Measurements from ENCODE around the gene PTBP3.
A peak's percentile ranks its signal among the peaks of the same experiment; 100 is the strongest.

Gene PTBP3

GRCh38 chr9:112174222-112174964 is 159.0 kb downstream of the PTBP3 start:
- H3K4me3 Mint-ChIP-seq, result peak overlapping the region; percentile 79
- peaks cover 3% of the 10 kb centered on the region for H3K36me3 Mint-ChIP-seq (ENCODE audit: low read depth)
- H3K27me3 Mint-ChIP-seq, result peaks cover 20% of the 10 kb centered on the region
- H3K27ac Mint-ChIP-seq, result peak overlapping the region; percentile 88
- peaks cover 6% of the 10 kb centered on the region for H3K9me3 Mint-ChIP-seq
- peak; percentile 83 for DNase-seq
- H3K4me1 Mint-ChIP-seq (ENCODE audit: low read depth), result peaks cover 49% of the 10 kb centered on the region

DNA sequence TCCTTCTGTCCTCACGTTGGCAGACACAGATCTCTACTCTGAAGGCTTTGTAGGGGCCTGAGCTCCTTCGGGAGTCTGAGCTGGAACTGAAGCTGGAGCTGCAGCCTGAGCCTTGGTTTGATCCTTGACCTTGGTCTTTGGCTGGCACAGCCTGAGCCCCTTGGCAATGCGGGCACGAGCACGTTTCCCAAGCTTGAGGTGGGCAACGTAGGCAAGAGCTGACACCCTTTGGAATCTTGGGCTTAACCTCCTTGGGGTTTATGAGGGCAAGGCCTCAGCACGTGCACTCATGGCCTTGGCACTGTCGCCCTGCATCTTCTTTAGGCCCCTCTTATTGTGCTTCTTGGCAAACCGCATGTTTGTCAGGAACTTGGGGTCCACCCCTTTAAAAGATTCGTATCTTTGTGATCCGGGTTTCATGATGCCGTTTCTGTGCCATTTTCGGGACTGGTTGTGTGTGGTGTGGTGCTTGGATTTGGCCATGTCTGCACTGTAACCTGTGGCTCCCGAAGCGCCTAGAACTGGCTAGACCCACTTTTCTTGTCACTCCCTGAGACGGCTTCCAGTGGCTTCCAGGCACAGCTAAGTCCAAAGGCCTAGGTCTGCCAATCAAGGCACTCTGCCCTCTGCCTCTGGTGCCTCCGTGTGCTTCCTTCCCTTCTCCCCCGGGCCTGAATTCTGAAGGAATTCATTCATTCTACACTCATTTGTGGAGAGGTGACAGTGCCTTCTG is 159.8 kb downstream of the PTBP3 start:
- no peak for DNase-seq
- peaks cover 3% of the 10 kb centered on the region for H3K36me3 Mint-ChIP-seq (ENCODE audit: low read depth)
- peaks cover 55% of the 10 kb centered on the region for H3K4me1 Mint-ChIP-seq (ENCODE audit: low read depth)
- H3K4me3 Mint-ChIP-seq, result peak overlapping the region; percentile 79
- H3K27me3 Mint-ChIP-seq, result peaks cover 20% of the 10 kb centered on the region
- peak overlapping the region; percentile 88 for H3K27ac Mint-ChIP-seq
- peaks cover 6% of the 10 kb centered on the region for H3K9me3 Mint-ChIP-seq

- H3K27me3 Mint-ChIP-seq, result peaks cover 8% of the 10 kb centered on the region
- no peak overlapping the region for H3K27ac Mint-ChIP-seq
- peaks cover 3% of the 10 kb centered on the region for H3K36me3 Mint-ChIP-seq (ENCODE audit: low read depth)
- H3K4me1 Mint-ChIP-seq (ENCODE audit: low read depth), result peaks cover 60% of the 10 kb centered on the region
- DNase-seq, result no peak
- H3K9me3 Mint-ChIP-seq, result peaks cover 6% of the 10 kb centered on the region
- H3K4me3 Mint-ChIP-seq, result no peak overlapping the region
Measured at GRCh38 chr9:112170968-112171367, 162.5 kb downstream of the PTBP3 start.

GRCh38 chr9:112170235-112170634 is 163.2 kb downstream of the PTBP3 start:
- Mint-ChIP-seq H3K4me1 (ENCODE audit: low read depth) (peaks cover 55% of the 10 kb centered on the region), H3K27ac (no peak overlapping the region)
- no peak for DNase-seq

DNA sequence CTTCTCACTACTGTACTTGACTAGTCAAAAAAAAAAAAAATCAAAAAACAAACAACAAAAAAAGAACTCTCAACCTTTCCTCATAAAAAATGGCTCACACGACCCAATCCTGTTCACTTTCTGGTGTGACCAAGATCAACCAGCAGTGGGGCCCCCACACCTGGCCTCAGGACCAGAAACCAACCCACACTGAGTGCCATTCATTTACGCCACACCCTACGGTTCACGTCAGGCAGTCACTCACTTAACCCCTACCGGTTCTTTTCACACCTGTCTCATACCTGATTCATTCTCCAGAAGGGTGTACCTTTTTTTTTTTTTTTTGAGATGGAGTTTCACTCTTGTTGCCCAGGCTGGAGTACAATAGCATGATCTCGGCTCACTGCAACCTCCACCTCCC is 164.1 kb downstream of the PTBP3 start:
- Mint-ChIP-seq H3K27ac (no peak overlapping the region), H3K36me3 (ENCODE audit: low read depth) (peaks cover 1% of the 10 kb centered on the region), H3K9me3 (peaks cover 6% of the 10 kb centered on the region), H3K27me3 (no peaks in the 10 kb centered on the region), H3K4me1 (ENCODE audit: low read depth) (peaks cover 53% of the 10 kb centered on the region), H3K4me3 (no peak overlapping the region)
- DNase-seq, result no peak

More at GRCh38 chr9:112170235-112170634, 163.2 kb downstream of the PTBP3 start:
- Mint-ChIP-seq H3K4me3 (no peak overlapping the region), H3K9me3 (peaks cover 6% of the 10 kb centered on the region), H3K27me3 (peaks cover under 1% of the 10 kb centered on the region), H3K36me3 (ENCODE audit: low read depth) (peaks cover 3% of the 10 kb centered on the region)

DNA sequence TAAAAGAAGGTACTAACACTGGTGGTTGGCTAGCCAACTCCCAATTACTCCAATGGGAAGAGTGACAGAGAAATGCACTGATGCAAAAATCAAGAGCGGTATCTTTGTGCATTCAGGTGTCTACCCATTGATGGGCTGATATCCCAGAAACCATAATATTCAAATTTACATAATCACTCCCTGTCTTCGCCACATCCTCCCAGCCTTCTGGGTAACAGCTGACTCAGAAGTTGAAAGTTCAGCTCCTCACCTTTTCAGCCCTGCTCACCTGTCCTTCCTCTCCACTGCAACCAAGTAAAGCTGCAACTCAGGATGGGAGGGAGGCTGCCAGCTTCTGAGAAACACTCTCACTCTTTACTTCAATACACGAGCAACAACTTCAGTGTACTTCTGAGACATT is 165.2 kb downstream of the PTBP3 start:
- H3K36me3 Mint-ChIP-seq (ENCODE audit: low read depth), result no peaks in the 10 kb centered on the region
- peak overlapping the region; percentile 56 for H3K27ac Mint-ChIP-seq
- DNase-seq, result no peak
- H3K9me3 Mint-ChIP-seq, result no peaks in the 10 kb centered on the region
- H3K4me3 Mint-ChIP-seq, result no peak overlapping the region
- H3K27me3 Mint-ChIP-seq, result no peaks in the 10 kb centered on the region
- H3K4me1 Mint-ChIP-seq (ENCODE audit: low read depth), result peaks cover 41% of the 10 kb centered on the region
